Cardiac septum (tissue), 1 donor: ENCODE results near the gene CALHM3. TPM values are rescaled to one million over a fixed set of nuclear protein-coding genes. Genes with fewer than 3 reads are reported as not detected.
A peak's percentile ranks its signal among the peaks of the same experiment; 100 is the strongest.
"Not testable (repeated sequence)": the region's sequence is repeated elsewhere in the genome, so short reads cannot be mapped to it uniquely, and the experiment has no call there.

Source experiments
- DNase-seq: peaks from one replicate; pipeline ENCODE4 v3.0.0-alpha.2; 2020; ENCODE audit warnings: low spot score
- intact Hi-C: fragments of 100-400 bp; cut with DNase I; formaldehyde crosslinking; loops from one replicate; pipeline ENCODE4 v1.14.0; 2022
- total RNA-seq: library from RNA; stranded (reverse); fragmentation: NEBNext Ultra II Directional; extraction: Animal tissue kit (Norgen Biotek cat#: 25700); gene quantifications from one replicate; pipeline ENCODE4 v1.2.1, GENCODE V29; 2021
- donor health status: DM: no; HTN: no; CAD: no.

CALHM3 gene
- total RNA-seq, 1 donor from 2014 or later, result not detected

GRCh38 chr10:103504181-103504783, 25.2 kb upstream of the CALHM3 start:
- DNase-seq, result peak; percentile 6
- intact Hi-C loops, result no loop called here

DNA sequence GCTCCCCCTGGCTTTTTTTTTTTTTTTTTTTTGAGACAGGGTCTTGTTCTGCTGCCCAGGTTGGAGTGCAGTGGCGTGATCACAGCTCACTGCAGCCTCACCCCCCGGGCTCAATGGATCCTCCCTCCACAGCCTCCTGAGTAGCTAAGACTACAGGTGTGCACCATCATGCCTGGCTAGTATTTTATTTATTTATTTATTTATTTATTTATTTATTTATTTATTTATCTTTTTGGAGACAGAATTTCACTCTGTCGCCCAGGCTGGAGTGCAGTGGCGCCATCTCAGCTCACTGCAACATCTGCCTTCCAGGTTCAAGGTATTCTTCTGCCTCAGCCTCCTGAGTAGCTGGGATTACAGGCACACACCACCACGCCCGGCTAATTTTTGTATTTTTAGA, 24.7 kb upstream of the CALHM3 start:
- DNase-seq, intact Hi-C loops: not testable (repeated sequence)

DNA sequence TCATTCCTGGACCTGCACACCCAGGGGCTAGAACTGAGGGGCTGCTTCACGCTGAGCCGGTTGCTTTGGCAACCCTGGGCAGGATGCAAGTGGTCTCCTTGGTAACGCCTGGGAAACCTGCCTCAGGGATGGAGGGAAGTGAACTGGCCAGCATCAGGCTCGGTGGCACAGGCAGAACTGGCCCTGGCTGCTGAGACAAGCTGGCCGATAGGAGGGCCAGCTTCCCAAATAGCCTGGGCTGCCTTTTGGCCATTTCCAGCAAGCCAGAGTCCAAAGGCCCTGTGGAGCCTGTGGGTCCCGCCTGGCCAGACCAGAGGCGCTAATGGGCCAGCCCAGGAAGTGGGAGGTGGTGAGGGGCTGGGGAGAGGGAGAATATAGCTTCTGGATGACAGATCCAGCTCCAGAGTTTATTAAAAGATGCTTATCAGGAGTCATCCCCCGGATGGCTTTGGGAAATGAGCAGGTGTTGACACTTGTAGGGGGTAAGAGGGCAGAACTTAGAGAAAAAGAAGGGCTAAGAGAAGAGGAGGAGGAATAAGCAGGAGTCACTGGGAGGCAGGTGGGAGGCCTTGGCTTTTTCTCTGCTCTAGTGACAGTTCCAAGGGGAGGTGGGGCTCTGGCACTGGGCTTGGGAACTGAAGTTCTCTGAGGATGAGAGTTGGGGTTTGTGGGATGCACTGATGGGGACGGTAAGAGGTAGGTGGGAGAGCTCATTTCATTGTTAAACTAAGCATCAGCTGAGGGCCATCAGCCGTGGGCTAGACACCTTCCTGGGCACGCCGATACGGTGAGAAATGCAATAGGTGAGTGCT, 24.0 kb upstream of the CALHM3 start:
- DNase-seq, result peak; percentile 66
- intact Hi-C loops, result no loop called here

DNA sequence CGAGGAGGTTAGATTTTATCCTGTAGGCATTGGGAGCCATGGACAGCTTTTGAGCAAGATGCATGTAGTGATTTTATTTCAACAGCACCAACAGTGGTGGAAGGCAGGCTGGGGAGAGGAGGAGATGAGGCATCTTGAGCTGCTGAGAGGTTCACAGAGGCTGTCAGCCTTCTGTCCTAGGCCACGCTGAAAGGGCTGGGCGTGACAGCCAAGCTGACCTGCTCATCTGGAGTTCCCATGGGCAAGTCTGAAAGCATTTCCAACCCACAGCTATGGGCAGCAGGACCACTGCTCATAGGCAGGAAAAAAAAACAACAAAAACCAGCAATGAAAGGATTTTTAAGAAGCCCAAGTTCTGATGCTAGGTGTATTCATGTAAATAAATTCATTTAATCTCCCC, 22.1 kb upstream of the CALHM3 start:
- intact Hi-C loops, result no loop called here
- peak; percentile 55 for DNase-seq

- intact Hi-C loops, result no loop called here
- peak; percentile 26 for DNase-seq
Measured at GRCh38 chr10:103500481-103500880, 21.4 kb upstream of the CALHM3 start.

GRCh38 chr10:103499881-103500280, 20.8 kb upstream of the CALHM3 start:
- DNase-seq, result peak; percentile 20
- intact Hi-C loops, result no loop called here

DNA sequence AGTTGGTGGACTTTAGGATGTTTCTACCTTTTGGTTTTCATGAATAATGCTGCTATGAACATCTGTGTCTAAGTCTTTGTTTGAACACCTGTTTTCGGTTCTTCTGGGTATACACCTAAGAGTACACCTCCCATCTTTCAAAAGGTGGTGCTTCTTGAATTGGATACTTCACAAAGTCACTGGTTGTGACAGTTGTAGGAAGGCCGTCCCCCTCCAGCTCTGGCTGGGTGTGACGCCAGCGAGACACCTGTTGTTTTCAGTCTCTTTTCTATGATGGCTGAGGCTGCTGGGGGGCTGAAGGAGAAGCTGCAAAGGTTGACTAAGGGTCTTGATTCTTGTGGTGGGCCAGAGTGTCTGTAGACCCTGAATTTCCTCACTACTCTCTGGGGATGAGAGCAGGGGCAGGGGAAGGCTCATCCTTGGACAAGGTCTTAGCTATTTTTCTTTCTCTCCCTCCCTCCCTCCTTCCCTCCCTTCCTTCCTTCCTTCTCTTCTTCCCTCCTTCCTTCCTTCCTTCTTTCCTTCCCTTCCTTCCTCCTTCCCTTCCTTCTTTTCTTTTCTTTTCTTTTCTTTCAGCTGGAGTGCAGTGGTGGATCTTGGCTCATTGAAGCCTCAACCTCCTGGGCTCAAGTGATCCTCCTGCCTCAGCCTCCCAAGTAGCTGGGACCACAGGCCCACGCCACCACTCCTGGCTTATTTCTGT, 20.0 kb upstream of the CALHM3 start:
- intact Hi-C loops, result no loop called here
- DNase-seq, result no peak

DNA sequence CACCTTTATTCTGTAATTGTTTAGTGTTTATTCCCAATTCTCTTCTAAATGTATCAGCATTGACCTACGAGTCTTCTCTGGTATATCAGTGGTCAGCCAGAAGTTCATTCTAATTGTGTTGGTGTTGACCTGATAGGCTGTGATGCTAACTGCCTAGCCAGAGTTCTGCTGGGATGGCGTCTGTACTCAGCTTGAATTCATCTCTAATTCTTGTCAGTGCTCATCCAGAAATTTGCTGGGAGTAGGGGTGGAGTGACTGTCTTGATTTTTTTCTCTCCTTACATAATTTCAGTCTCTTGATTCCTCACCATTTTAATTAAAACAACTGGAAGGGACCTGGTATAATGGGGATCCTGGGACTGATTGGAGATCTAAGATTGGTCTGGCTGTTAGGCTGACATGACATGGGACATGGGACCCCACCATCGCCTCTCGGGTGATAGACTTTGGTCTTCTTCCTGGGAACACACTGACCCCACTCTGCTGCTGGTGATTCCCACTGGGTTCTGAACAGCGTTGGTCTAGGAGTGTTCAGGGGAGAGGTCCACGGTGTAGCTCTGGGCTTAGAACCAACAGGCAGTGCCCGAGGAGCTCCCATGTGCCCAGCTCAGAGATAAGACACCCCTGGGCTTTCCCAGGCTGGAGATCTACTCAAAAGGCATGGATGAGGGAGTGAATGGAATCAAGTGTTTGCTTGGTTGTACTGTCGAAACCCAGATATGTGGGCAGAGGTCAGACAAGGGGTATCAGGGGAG, 18.3 kb upstream of the CALHM3 start:
- DNase-seq, result no peak
- intact Hi-C loops, result no loop called here

DNA sequence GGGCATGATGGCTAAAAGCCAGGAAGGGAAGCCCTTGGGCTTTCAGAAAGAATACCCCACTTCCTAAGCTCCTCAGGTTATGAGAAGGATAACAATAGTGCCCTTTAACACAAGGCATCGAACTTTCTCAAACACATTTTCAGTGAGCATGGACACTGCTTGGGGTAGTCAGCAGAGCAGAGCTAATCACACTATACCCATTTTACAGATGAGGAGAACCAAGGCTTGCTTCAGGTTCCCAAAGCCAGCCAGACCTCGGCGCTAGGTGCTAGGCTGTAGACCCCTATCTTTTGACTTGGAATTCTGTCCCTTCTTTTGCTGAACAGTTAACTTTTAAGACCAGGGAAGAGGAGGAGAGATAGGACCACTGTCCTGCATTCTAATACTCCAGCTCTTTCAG, 16.3 kb upstream of the CALHM3 start:
- DNase-seq, result no peak
- intact Hi-C loops, result no loop called here

GRCh38 chr10:103493916-103494877, 15.2 kb upstream of the CALHM3 start:
- intact Hi-C loops, result no loop called here
- DNase-seq, result no peak

- no peak for DNase-seq
- intact Hi-C loops, result no loop called here
Measured at GRCh38 chr10:103493362-103493915, 14.4 kb upstream of the CALHM3 start, which contains the start of gene NEURL1. TSS of gene NEURL1 (plus strand) at chr10:103493705. CDS start at chr10:103494388, 683 bp downstream.

DNA sequence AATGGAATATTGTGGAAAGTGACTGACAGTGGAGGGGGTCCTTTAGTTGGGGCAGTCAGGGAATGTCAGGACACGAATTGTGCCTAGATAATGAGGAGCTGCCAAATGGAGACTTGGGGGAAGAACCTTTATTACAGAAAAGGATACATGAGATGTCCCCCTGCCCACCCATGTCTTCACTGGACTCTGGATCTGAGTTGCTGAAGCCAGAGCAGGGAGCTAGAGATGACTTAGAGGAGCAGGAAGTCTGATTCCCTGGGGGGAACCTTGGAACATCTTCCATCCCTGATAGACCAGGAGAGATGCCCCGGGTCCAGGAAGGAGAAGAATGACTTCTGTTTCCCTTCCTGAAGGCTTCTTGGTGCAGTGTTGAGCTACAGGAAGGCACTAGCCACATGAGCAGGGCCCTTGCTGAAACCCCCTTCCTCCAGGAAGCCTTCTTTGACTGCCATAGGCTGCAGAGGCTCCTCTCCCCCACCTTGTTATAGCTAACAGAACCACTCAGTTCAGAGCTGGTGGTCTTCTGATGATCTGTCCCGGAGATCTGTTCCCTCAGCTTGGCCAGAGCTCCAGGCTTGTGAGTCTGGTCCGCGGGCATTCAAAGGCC, 13.7 kb upstream of the CALHM3 start:
- intact Hi-C loops, result no loop called here
- DNase-seq, result no peak

GRCh38 chr10:103491729-103492364, 12.8 kb upstream of the CALHM3 start:
- DNase-seq, result no peak
- intact Hi-C loops, result no loop called here

DNA sequence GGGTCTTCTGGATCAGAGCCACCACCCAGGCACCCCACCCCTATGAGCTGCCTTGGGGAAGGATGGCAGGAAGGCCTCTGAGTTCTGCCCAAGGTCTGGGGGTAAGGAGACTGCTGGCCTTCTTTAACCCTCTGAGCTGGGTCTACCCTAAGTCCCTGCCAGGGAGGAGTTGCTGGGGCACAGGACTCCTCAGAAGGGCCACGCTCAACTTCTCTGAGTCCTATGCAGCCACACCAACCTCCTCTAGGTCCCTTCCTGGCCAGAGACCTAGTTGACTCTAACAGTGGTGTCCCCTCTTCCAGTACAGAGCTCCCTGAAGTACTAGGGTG, 11.9 kb upstream of the CALHM3 start:
- DNase-seq, result no peak
- intact Hi-C loops, result no loop called here

- intact Hi-C loops, result no loop called here
- DNase-seq, result no peak
Measured at GRCh38 chr10:103487410-103487708, 8.3 kb upstream of the CALHM3 start.

DNA sequence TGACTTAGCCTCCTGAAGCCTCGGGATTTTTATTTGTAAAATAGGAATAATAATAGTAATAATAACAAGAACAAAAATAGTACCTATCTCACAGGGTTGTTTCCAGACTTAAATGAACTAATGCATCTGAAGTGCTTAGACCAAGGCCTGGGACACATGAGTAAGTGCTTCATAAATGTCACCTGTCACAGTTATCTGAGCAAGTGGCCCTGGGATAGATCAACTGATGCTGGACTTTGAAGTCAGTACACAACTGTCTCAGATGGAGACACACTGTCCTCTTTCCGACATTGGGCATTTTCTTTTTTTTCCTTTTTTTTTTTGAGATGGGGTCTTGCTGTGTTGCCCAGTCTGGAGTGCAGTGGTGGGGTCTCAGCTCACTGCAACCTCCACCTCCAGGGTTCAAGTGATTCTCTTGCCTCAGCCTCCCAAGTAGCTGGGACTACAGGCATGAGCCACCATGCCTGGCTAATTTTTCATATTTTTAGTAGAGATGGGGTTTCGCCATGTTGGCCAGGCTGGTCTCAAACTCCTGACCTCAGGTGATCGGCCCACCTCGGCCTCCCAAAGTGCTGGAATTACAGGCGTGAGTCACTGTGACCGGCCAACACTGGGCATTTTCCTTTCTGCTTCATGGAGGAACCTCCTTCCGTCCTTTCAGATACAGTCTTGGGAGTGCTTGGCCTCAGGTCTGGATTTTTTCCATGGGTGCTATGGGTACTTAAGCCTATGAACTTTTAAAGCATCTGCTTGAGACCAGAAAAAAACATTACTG, 7.8 kb upstream of the CALHM3 start:
- DNase-seq, intact Hi-C loops: not testable (repeated sequence)

DNA sequence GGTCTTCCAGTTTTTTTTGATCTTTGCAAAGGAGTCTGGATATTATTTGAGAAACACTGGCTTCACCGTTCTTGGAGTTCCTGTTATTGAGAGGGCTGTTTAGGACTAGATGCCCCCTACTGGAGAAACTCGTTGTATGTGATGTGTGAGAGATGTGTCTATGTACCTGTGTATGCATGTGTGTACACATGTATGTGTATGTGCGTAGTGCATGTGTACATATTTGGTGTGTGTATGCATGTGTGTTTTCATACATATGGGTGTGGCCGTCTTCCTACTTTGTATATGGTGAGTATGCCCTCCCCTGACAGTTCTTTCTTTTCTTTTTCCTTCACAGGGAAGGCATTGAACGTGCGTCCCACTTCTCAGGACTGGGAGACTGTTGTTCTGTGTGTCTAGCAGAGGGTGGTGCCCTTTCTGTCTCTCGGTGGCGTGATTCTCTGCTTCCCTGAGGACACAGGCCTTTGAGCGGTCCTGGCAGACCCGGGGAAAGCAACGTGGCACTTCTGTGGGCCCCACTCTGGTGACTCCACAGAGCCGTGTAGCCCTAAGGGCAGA, 3.0 kb upstream of the CALHM3 start:
- intact Hi-C loops, result loop anchor here (2.0 kb wide), 1 partner anchor 65 kb away; no protein-coding TSS in a partner anchor
- DNase-seq, result no peak
